WTC11 (cell line): ENCODE data around the gene IFIT1.

ENCODE experiments used
- CBFB ChIP-seq: sonication (generic); formaldehyde crosslinking; IDR thresholded peaks from 2 replicates; pipeline ENCODE4 v1.8.1; 2022; ENCODE audit warnings: mild to moderate bottlenecking, low read depth, missing genetic modification reagents
- CTCF ChIP-seq: fragments of 200-600 bp; IDR thresholded peaks from 2 replicates; pipeline ENCODE4 v1.8.0; 2022; ENCODE audit warnings: antibody characterized with exemption
- ETV6 ChIP-seq: sonication (generic); formaldehyde crosslinking; IDR thresholded peaks from 2 replicates; pipeline ENCODE4 v1.8.1; 2022; ENCODE audit warnings: mild to moderate bottlenecking, missing genetic modification reagents
- HMGA2 ChIP-seq: fragments of 250-450 bp; sonication (Bioruptor Pico); IDR thresholded peaks from 2 replicates; pipeline ENCODE4 v1.4.0; 2021; ENCODE audit warnings: mild to moderate bottlenecking, moderate library complexity
- NR2C2 ChIP-seq: sonication (generic); formaldehyde crosslinking; IDR thresholded peaks from 2 replicates; pipeline ENCODE4 v1.8.0; 2022; ENCODE audit warnings: mild to moderate bottlenecking, missing genetic modification reagents
- TCF7 ChIP-seq: sonication (generic); formaldehyde crosslinking; IDR thresholded peaks from 2 replicates; pipeline ENCODE4 v1.8.0; 2022; ENCODE audit warnings: mild to moderate bottlenecking, low read depth, missing genetic modification reagents, moderate library complexity
- ZMAT4 ChIP-seq: fragments of 250-450 bp; sonication (Bioruptor Pico); IDR thresholded peaks from 2 replicates; pipeline ENCODE4 v1.9.0; 2021; ENCODE audit warnings: mild to moderate bottlenecking
- ZNF121 ChIP-seq: sonication (generic); formaldehyde crosslinking; IDR thresholded peaks from 2 replicates; pipeline ENCODE4 v1.8.0; 2023; ENCODE audit warnings: missing genetic modification reagents

GRCh38 chr10:89369156-89370105, 23.0 kb upstream of the IFIT1 start:
- no peak for TF ChIP-seq CTCF
- TF ChIP-seq HMGA2 (CRISPR knock-in tag): no peak
- no peak for TF ChIP-seq ETV6
- no peak for TF ChIP-seq ZNF121 (CRISPR knock-in tag)
- TF ChIP-seq TCF7: no peak
- TF ChIP-seq ZMAT4 (CRISPR knock-in tag): no peak
- no peak for TF ChIP-seq CBFB (CRISPR knock-in tag)
- no peak for TF ChIP-seq NR2C2
